Measurements from ENCODE around the gene LEF1. TPM values are rescaled to one million over a fixed set of nuclear protein-coding genes. Genes with fewer than 3 reads are reported as not detected.

Gene LEF1
- not detected for polyA plus RNA-seq (2012; ENCODE audit: insufficient read length, low read depth)

- TF ChIP-seq TAF1 (IDR thresholded peaks at IDR 0.05; ENCODE audit: borderline replicate concordance, insufficient read depth, low read length) = no peak
- no peak for TF ChIP-seq REST (IDR thresholded peaks at IDR 0.05; ENCODE audit: insufficient read depth in 1 of 2, low read depth in 2 of 2, low read length in 2 of 2)
- no peak for TF ChIP-seq FOXP2 (optimal IDR thresholded peaks at IDR 0.05; ENCODE audit: borderline replicate concordance, extremely low read depth, extremely low read length, insufficient read depth)
- no peak for TF ChIP-seq SIN3A (IDR thresholded peaks at IDR 0.05; ENCODE audit: borderline replicate concordance, insufficient read depth, low read length)
- TF ChIP-seq POLR2AphosphoS5 (IDR thresholded peaks at IDR 0.05; ENCODE audit: low read depth, low read length) = no peak
Observed at GRCh38 chr4:108168671-108169523, at the start of gene LEF1. LEF1 (minus strand) TSS chr4:108168932; CDS start chr4:108167767, 1,165 bp downstream.

GRCh38 chr4:108216510-108216909 is 47.8 kb upstream of the LEF1 start:
- TF ChIP-seq REST (IDR thresholded peaks at IDR 0.05; ENCODE audit: insufficient read depth in 1 of 2, low read depth in 2 of 2, low read length in 2 of 2) = no peak
- no peak for TF ChIP-seq TAF1 (IDR thresholded peaks at IDR 0.05; ENCODE audit: borderline replicate concordance, insufficient read depth, low read length)
- no peak for TF ChIP-seq FOXP2 (optimal IDR thresholded peaks at IDR 0.05; ENCODE audit: borderline replicate concordance, extremely low read depth, extremely low read length, insufficient read depth)
- TF ChIP-seq POLR2AphosphoS5 (IDR thresholded peaks at IDR 0.05; ENCODE audit: low read depth, low read length) = no peak
- no peak for TF ChIP-seq SIN3A (IDR thresholded peaks at IDR 0.05; ENCODE audit: borderline replicate concordance, insufficient read depth, low read length)

- TF ChIP-seq FOXP2 (optimal IDR thresholded peaks at IDR 0.05; ENCODE audit: borderline replicate concordance, extremely low read depth, extremely low read length, insufficient read depth) (no peak), REST (IDR thresholded peaks at IDR 0.05; ENCODE audit: insufficient read depth in 1 of 2, low read depth in 2 of 2, low read length in 2 of 2) (no peak), TAF1 (IDR thresholded peaks at IDR 0.05; ENCODE audit: borderline replicate concordance, insufficient read depth, low read length) (no peak)
Observed at GRCh38 chr4:108215055-108215454, 46.3 kb upstream of the LEF1 start.

- TF ChIP-seq POLR2AphosphoS5 (IDR thresholded peaks at IDR 0.05; ENCODE audit: low read depth, low read length) = no peak
Observed at GRCh38 chr4:108213723-108214122, 45.0 kb upstream of the LEF1 start.

GRCh38 chr4:108213308-108213707 is 44.6 kb upstream of the LEF1 start:
- no peak for TF ChIP-seq FOXP2 (optimal IDR thresholded peaks at IDR 0.05; ENCODE audit: borderline replicate concordance, extremely low read depth, extremely low read length, insufficient read depth)
- TF ChIP-seq TAF1 (IDR thresholded peaks at IDR 0.05; ENCODE audit: borderline replicate concordance, insufficient read depth, low read length) = no peak
- TF ChIP-seq REST (IDR thresholded peaks at IDR 0.05; ENCODE audit: insufficient read depth in 1 of 2, low read depth in 2 of 2, low read length in 2 of 2) = no peak
- no peak for TF ChIP-seq SIN3A (IDR thresholded peaks at IDR 0.05; ENCODE audit: borderline replicate concordance, insufficient read depth, low read length)
- TF ChIP-seq POLR2AphosphoS5 (IDR thresholded peaks at IDR 0.05; ENCODE audit: low read depth, low read length) = no peak

All from PFSK-1 (cell line).